SU-DHL-6 (cell line): ENCODE data around the gene NACAD.

Source experiments
- H2AFZ ChIP-seq: fragments of 200-600 bp; sonication (generic); 2 replicates; pipeline ENCODE4 v1.6.1; 2014; ENCODE audit warnings: low read depth, mild to moderate bottlenecking, moderate library complexity, mixed read lengths, antibody characterized with exemption, low read length; ENCODE audit not compliant: severe bottlenecking
- H3F3A ChIP-seq: fragments of 200-600 bp; shearing (Covaris generic); 2 replicates; pipeline ENCODE4 v1.6.0; 2016; ENCODE audit warnings: antibody characterized with exemption, mild to moderate bottlenecking; ENCODE audit not compliant: insufficient read depth
- H3K27ac ChIP-seq: fragments of 200-600 bp; sonication (generic); 2 replicates; pipeline ENCODE4 v1.5.1; 2016; ENCODE audit warnings: low read depth, mild to moderate bottlenecking, low read length, moderate library complexity, mixed read lengths
- H3K27me3 ChIP-seq: fragments of 200-600 bp; sonication (generic), shearing (Covaris generic); 2 replicates; pipeline ENCODE4 v1.6.0; 2014; ENCODE audit warnings: mild to moderate bottlenecking, low read length
- H3K36me3 ChIP-seq: fragments of 200-600 bp; sonication (generic); 2 replicates; pipeline ENCODE4 v1.6.1; 2014; ENCODE audit warnings: mild to moderate bottlenecking, low read length, mixed read lengths
- H3K4me2 ChIP-seq: fragments of 300-600, 200-600 bp; shearing (Covaris generic), sonication (generic); 2 replicates; pipeline ENCODE4 v1.6.0; 2014; ENCODE audit warnings: low read length, low read depth, mild to moderate bottlenecking; ENCODE audit not compliant: poor library complexity, severe bottlenecking
- H3K4me3 ChIP-seq: fragments of 200-600 bp; sonication (generic); 2 replicates; pipeline ENCODE4 v1.5.1; 2014; ENCODE audit warnings: antibody characterized with exemption, low read length, mild to moderate bottlenecking, mixed read lengths; ENCODE audit not compliant: insufficient read depth, poor library complexity, severe bottlenecking
- H3K79me2 ChIP-seq: fragments of 200-600 bp; sonication (generic); 2 replicates; pipeline ENCODE4 v1.6.1; 2014; ENCODE audit warnings: mild to moderate bottlenecking, low read length, moderate library complexity; ENCODE audit not compliant: insufficient read depth
- H3K9ac ChIP-seq: fragments of 200-600 bp; sonication (generic); 2 replicates; pipeline ENCODE4 v1.7.0; 2014; ENCODE audit warnings: mild to moderate bottlenecking, low read length
- H3K9me2 ChIP-seq: fragments of 200-600 bp; sonication (generic); replicated peaks from 2 replicates; pipeline ENCODE4 v1.6.1; 2014; ENCODE audit warnings: low read length; ENCODE audit not compliant: insufficient read depth
- H3K9me3 ChIP-seq: fragments of 200-600 bp; sonication (generic); 2 replicates; pipeline ENCODE4 v1.6.1; 2014; ENCODE audit warnings: low read length, mixed read lengths; ENCODE audit not compliant: insufficient read depth
- H4K20me1 ChIP-seq: fragments of 200-600 bp; sonication (generic); 2 replicates; pipeline ENCODE4 v1.6.1; 2014; ENCODE audit warnings: low read depth, mild to moderate bottlenecking, antibody characterized with exemption, low read length, moderate library complexity, mixed read lengths
- CTCF ChIP-seq: fragments of 200-600 bp; sonication (generic); IDR thresholded peaks from one replicate; pipeline ENCODE4 v1.5.1; 2017; ENCODE audit warnings: antibody characterized with exemption, mild to moderate bottlenecking, low read length, moderate library complexity; ENCODE audit not compliant: insufficient read depth, poor library complexity, severe bottlenecking
- EZH2phosphoT487 ChIP-seq: fragments of 200-600 bp; sonication (generic), shearing (Covaris generic); conservative IDR thresholded peaks from 2 replicates; pipeline ENCODE4 v1.6.1; 2018; ENCODE audit warnings: mild to moderate bottlenecking, antibody characterized with exemption, low read length, moderate library complexity, mixed read lengths

NACAD gene

GRCh38 chr7:45033261-45033930 lies 55.4 kb downstream of the NACAD start:
- H2AFZ ChIP-seq: no peak overlapping the region
- no peaks in the 10 kb centered on the region for H3K27me3 ChIP-seq
- peaks cover 33% of the 10 kb centered on the region for H3K36me3 ChIP-seq
- H3K4me2 ChIP-seq: no peak overlapping the region
- no peak overlapping the region for H3K9ac ChIP-seq
- peak overlapping the region; percentile 1 for H3K27ac ChIP-seq
- peaks cover 100% of the 10 kb centered on the region for H3K79me2 ChIP-seq
- H3K9me3 ChIP-seq: no peaks in the 10 kb centered on the region
- H3F3A ChIP-seq: no peaks in the 10 kb centered on the region
- TF ChIP-seq EZH2phosphoT487: no peak
- no peak for TF ChIP-seq CTCF
- no peaks in the 10 kb centered on the region for H3K9me2 ChIP-seq
- no peak overlapping the region for H3K4me3 ChIP-seq
- peaks cover 35% of the 10 kb centered on the region for H4K20me1 ChIP-seq

GRCh38 chr7:45032421-45032820 lies 56.3 kb downstream of the NACAD start:
- Histone ChIP-seq H3K9ac (no peak overlapping the region), H3K27me3 (no peaks in the 10 kb centered on the region), H3K4me2 (no peak overlapping the region), H3K9me2 (no peaks in the 10 kb centered on the region), H3K27ac (no peak overlapping the region), H2AFZ (no peak overlapping the region), H3F3A (no peaks in the 10 kb centered on the region), H3K9me3 (no peaks in the 10 kb centered on the region), H3K79me2 (peaks cover 100% of the 10 kb centered on the region), H4K20me1 (peaks cover 26% of the 10 kb centered on the region), H3K36me3 (peaks cover 34% of the 10 kb centered on the region), H3K4me3 (no peak overlapping the region)
- TF ChIP-seq EZH2phosphoT487: no peak
- TF ChIP-seq CTCF: no peak

GRCh38 chr7:45031829-45032228 lies 56.9 kb downstream of the NACAD start:
- Histone ChIP-seq H3K79me2 (peaks cover 100% of the 10 kb centered on the region), H4K20me1 (peaks cover 22% of the 10 kb centered on the region)
- TF ChIP-seq CTCF (no peak), EZH2phosphoT487 (no peak)

More at GRCh38 chr7:45031829-45032228, 56.9 kb downstream of the NACAD start:
- peaks cover 34% of the 10 kb centered on the region for H3K36me3 ChIP-seq
- no peak overlapping the region for H3K27ac ChIP-seq
- no peaks in the 10 kb centered on the region for H3K27me3 ChIP-seq
- no peak overlapping the region for H3K4me3 ChIP-seq
- H2AFZ ChIP-seq: no peak overlapping the region
- no peaks in the 10 kb centered on the region for H3K9me2 ChIP-seq
- H3K4me2 ChIP-seq: no peak overlapping the region
- H3F3A ChIP-seq: peaks cover 6% of the 10 kb centered on the region
- H3K9me3 ChIP-seq: no peaks in the 10 kb centered on the region
- H3K9ac ChIP-seq: no peak overlapping the region
